ENCODE measurements around the gene HHIPL2. TPM values are rescaled to one million over a fixed set of nuclear protein-coding genes. Genes with fewer than 3 reads are reported as not detected.

Gene HHIPL2
- total RNA-seq, 4 donors from 2014 or later, result 0.07 to 0.55 TPM; not detected in 2

DNA sequence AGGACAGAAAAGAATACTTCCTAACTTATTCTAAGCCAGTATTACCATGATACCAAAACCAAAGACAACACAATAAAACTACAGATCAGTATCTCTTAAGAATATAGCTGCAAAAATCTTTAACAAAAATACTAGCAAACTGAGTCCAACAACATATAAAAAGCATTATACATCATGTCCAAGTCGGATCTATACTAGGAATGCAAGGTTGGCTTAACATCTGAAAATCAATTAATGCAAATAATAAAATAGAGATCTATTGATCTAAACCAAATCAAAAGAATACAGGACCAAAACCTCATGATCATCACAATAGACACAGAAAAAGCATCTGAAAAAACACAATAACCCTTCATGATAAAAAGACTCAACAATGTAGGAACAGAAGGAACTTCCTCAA, 22.9 kb upstream of the HHIPL2 start:
- H3K27ac ChIP-seq, result no peak overlapping the region
- no peaks in the 10 kb centered on the region for H3K4me1 ChIP-seq
- no peak for TF ChIP-seq POLR2A (IDR thresholded peaks at IDR 0.05)
- TF ChIP-seq CTCF (IDR thresholded peaks at IDR 0.05), result no peak

GRCh38 chr1:222561656-222562055, 13.8 kb upstream of the HHIPL2 start:
- TF ChIP-seq POLR2A (IDR thresholded peaks at IDR 0.05) (no peak), CTCF (IDR thresholded peaks at IDR 0.05) (no peak)
- Histone ChIP-seq H3K4me3 (no peak overlapping the region), H3K9me3 (no peaks in the 10 kb centered on the region), H3K36me3 (no peaks in the 10 kb centered on the region), H3K27me3 (no peaks in the 10 kb centered on the region), H3K27ac (no peak overlapping the region), H3K4me1 (no peaks in the 10 kb centered on the region)
- intact Hi-C loops (cut with DNase I; ENCODE audit: low total_unique reads), result no loop called here
- DNase-seq, result no peak

More for the DNA sequence above, 22.9 kb upstream of the HHIPL2 start:
- intact Hi-C loops (cut with DNase I; ENCODE audit: low total_unique reads), result no loop called here
- Histone ChIP-seq H3K4me3 (no peak overlapping the region), H3K36me3 (no peaks in the 10 kb centered on the region), H3K9me3 (no peaks in the 10 kb centered on the region), H3K27me3 (no peaks in the 10 kb centered on the region)
- DNase-seq, result no peak

DNA sequence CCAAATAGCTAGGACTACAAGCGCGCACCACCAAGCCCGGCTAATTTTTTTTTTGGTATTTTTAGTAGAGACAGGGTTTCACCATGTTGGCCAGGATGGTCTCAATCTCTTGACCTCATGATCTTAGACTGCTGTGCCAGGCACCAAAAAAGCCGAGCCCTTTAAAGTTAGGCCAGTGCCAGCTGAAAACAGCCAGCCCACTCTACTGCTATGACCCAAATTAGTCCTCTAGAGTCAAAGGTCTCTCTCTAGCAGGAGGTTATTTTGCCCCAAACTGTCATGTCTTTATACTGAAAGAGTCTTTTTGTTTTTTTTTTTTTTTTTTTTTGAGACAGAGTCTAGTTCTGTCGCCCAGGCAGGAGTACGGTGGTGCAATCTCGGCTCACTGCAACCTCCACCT, 9.7 kb upstream of the HHIPL2 start:
- Histone ChIP-seq H3K27ac (no peak overlapping the region), H3K4me1 (no peaks in the 10 kb centered on the region), H3K36me3 (no peaks in the 10 kb centered on the region), H3K27me3 (no peaks in the 10 kb centered on the region), H3K9me3 (no peaks in the 10 kb centered on the region), H3K4me3 (no peak overlapping the region)
- no peak for DNase-seq
- TF ChIP-seq CTCF (IDR thresholded peaks at IDR 0.05) (no peak), POLR2A (IDR thresholded peaks at IDR 0.05) (no peak)
- intact Hi-C loops (cut with DNase I; ENCODE audit: low total_unique reads), result no loop called here

- no peaks in the 10 kb centered on the region for H3K4me1 ChIP-seq
- DNase-seq, result no peak
- intact Hi-C loops (cut with DNase I; ENCODE audit: low total_unique reads), result no loop called here
- H3K27ac ChIP-seq, result no peak overlapping the region
- no peaks in the 10 kb centered on the region for H3K27me3 ChIP-seq
- H3K9me3 ChIP-seq, result no peaks in the 10 kb centered on the region
- no peak overlapping the region for H3K4me3 ChIP-seq
- TF ChIP-seq POLR2A (IDR thresholded peaks at IDR 0.05), result no peak
- no peak for TF ChIP-seq CTCF (IDR thresholded peaks at IDR 0.05)
- H3K36me3 ChIP-seq, result no peaks in the 10 kb centered on the region
Observed at GRCh38 chr1:222557148-222557547, 9.2 kb upstream of the HHIPL2 start.

DNA sequence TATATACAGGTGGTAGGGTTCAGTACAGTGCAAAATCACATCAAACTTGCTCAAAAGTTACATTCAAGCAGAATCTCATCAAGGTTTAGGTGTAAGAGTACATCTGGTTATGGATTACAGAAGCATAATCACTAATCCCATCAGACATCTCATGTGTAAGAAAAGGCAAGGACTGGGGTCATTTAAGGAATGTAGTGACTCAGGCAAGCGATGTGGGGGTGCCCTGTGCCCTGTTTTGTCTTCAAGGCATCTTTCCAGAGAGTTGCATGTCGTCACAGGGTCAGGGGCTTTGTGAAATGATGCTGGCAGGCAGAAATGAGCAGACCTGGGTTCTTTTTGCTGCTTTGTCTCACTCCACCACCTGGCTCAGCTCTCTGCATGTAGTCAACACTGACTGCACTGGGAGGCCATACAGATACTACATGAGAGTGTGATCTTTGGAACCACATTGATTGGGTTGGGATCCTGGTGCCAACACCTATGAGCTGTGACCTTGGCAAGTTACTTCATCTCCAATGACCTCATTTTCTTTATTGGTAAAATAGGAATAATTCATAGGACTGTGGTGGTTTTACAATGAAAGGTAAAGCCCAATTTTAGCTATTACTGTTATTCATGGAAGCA, 8.2 kb upstream of the HHIPL2 start:
- DNase-seq, result no peak
- Histone ChIP-seq H3K4me3 (no peak overlapping the region), H3K4me1 (no peaks in the 10 kb centered on the region), H3K36me3 (no peaks in the 10 kb centered on the region), H3K27me3 (no peaks in the 10 kb centered on the region), H3K27ac (no peak overlapping the region), H3K9me3 (no peaks in the 10 kb centered on the region)
- TF ChIP-seq CTCF (IDR thresholded peaks at IDR 0.05) (no peak), POLR2A (IDR thresholded peaks at IDR 0.05) (no peak)
- intact Hi-C loops (cut with DNase I; ENCODE audit: low total_unique reads), result no loop called here

Data from uterus (tissue), 4 donors.